Left colon (tissue), 2 donors: ENCODE data around the gene OCSTAMP. TPM values are rescaled to one million over a fixed set of nuclear protein-coding genes. Genes with fewer than 3 reads are reported as not detected.

Source experiments
- ATAC-seq: fragments of 200-7000 bp; cut with Tn5 transposase; one replicate; pipeline ENCODE4 v1.9.1; 2020; ENCODE audit warnings: mild to moderate bottlenecking, moderate library complexity
- DNase-seq, 2 donors: peaks; one replicate each; pipeline ENCODE4 v3.0.0-alpha.2; 2020
- intact Hi-C, 2 donors: fragments of 100-400 bp; cut with DNase I in 1 of 2; cut with micrococcal nuclease in 1 of 2; formaldehyde crosslinking; loops; one replicate each; pipeline versions ENCODE4 v1.11.2 to v1.14.0; 2022; cut with DNase I, micrococcal nuclease
- total RNA-seq, 2 donors: library from RNA; stranded (reverse); fragmentation: NEBNext Ultra II Directional; extraction: Animal tissue kit (Norgen Biotek cat#: 25700); gene quantifications; one replicate each; pipeline ENCODE4 v1.2.1, GENCODE V29; 2021
- donor health status: DM: no; HTN: no; CAD: no.
- donor health status: DM: yes; HTN: yes; CAD: no.

OCSTAMP gene
- total RNA-seq, 2 donors from 2014 or later, result not detected

DNA sequence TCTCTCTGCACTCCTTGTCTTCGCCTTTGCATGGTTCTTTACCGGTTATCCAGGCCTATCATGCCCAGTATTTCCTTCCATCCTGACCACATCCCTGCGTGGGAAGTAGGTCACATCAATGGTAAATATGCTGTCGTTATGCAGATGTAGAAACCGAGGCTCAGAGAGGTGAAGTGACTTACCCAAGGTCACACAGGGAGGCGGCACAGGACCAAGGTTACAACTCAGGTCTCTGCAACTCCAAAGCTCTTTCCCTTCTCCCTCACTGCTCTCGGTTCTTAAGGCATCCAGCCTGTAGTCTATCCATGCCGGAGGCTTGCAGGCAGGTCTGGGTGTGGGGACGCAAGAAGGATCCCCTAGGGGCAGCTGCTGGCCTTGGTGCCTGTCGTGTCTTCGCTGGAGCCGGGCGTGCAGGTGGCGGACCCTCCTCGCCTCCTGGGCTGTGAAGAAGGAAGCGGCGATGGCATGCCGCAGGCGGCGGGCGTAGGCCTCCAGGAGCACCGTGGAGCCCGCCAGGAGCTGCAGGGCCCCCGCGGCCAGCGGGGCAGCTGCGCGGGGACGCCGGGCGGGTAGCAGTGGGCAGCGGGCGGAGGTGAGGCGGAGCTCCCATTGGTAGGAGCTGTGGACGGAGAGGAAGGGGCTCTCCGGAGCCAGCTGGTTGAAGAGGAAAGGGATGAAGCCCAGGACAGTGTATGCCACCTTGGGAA lies 9.1 kb downstream of the OCSTAMP start:
- intact Hi-C loops, result no loop called here
- DNase-seq, result no peak
- no peak for ATAC-seq

GRCh38 chr20:46539113-46539512 lies 11.3 kb downstream of the OCSTAMP start:
- DNase-seq (no peak), ATAC-seq (no peak)
- intact Hi-C loops, result no loop called here

DNA sequence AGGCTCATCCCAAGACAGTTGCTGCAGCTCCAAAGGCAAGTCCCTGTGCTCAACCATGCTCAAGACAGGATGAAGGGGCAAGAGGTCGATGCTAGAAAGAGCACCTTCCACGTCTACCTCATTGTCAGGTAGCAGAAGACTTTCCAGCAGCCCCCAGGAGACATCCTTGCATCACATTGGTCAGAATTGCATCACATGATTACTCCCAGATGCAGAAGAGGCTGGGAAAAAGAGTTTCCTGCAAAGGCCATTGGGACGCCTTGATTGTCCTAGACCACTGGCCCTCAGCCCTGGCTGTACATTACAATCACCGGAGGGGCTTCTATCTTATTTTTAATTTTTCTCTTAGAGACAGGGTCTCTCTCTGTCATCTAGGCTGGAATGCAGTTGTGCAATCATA lies 19.8 kb downstream of the OCSTAMP start:
- ATAC-seq, result no peak
- intact Hi-C loops, result no loop called here
- DNase-seq, result no peak

GRCh38 chr20:46523696-46524328 lies 26.6 kb downstream of the OCSTAMP start:
- DNase-seq, result no peak
- intact Hi-C loops, result loop anchor here in 1 of 2 donors (10.0 kb wide), 1 partner anchor 161 kb away; the partner anchor contains the start of gene TP53RK
- ATAC-seq, result no peak

DNA sequence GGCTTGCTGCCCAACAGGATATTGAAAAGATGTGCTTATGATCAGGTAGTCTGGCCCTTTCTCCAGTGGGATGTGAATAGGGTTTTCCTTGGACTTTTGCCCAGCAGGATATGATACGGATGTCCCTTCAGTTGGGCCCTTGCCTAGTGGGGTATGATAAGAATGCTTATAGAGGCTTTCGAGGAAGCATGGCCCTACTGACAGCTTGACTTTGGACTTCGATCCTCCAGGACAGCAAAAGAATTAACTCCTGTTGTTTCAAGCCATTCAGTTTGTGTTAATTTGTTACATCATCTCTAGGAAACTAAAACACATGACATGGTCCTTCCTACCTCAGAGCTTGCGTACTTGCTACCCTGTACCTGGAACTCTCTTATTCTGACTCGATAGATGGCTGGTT lies 27.3 kb downstream of the OCSTAMP start:
- intact Hi-C loops, result loop anchor here in 1 of 2 donors (10.0 kb wide), 1 partner anchor 162 kb away; the partner anchor contains the start of gene TP53RK
- DNase-seq (no peak), ATAC-seq (peak; percentile 53)

DNA sequence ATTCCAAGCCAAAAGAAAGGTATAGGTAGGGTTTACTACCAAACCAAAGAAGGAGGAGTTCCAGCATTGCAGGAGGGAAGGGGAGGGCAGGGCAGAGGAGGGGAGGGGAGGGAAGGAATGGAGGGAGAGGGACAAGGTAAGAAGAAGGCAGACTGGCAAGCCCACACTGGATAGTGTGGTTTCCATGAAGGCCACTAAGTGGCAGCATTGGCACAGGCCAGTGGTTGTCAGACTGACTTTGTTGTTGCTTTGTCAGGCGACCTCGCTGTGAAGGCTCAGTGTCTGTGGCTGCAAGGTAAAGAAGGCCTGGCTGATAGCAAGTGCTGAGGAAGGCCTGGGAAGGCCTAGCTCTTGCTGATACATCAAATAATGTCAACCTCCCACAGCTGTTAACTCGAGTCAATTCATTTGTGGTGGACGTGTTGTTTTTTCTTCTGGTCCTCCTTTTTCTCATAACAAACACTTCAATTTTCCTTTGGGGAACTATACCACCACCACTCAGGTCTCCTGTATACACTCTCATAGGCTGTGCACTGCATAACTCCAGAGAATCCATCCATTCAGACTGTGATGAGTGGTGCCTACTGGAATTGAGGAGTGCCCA lies 29.4 kb downstream of the OCSTAMP start:
- ATAC-seq, result peak; percentile 99
- intact Hi-C loops, result loop anchor here in 1 of 2 donors (10.0 kb wide), 1 partner anchor 164 kb away; the partner anchor contains the start of gene TP53RK
- DNase-seq, result peak in 1 of 2 donors; percentile 51

DNA sequence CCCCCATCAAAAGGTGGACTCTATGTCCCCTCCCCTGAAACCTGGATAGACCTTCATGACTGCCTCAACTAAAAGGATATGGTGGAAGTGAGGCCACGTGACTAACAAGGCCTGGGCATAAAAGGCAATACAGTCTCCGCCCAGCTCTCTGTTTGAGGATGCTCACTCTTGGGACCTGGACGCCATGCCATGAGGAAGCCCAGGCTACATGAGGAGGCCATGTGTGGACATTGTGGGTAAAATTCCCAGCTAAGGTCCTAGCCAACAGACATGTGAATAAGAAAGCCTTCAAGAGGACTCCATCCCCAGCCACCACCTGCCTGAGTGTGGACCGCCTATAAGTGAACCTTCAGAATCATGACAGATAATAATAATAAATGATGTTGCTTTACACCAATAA lies 29.9 kb downstream of the OCSTAMP start:
- intact Hi-C loops, result loop anchor here in 1 of 2 donors (10.0 kb wide), 1 partner anchor 164 kb away; the partner anchor contains the start of gene TP53RK
- DNase-seq, result no peak

DNA sequence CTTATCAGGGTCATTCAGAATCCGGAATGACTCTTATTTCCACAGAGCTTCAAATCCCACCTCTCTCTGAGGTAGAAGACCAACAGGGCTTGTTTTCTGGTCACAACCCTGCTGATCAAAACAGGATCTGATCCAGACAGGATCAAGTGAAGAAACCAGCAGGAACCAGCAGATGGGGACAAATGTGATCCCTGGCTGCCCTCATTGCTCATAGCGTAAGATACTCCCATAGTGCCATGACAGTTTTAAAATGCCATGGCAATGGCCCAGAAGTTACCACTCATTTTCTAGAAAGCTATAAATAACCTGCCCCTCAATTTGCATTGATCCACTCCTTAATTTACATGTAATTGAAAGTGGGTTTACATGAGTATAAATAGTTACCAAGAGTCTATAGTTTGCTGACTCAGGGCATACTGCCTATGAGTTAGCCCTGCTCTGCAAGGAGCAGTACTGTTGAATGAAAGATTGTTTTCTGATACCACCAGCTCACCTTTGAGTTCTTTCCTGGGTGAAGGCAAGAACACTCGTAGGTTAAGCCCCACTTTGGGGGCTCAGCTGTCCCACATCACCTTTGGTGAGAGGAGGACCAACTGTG lies 30.9 kb downstream of the OCSTAMP start:
- ATAC-seq (no peak), DNase-seq (no peak)
- intact Hi-C loops, result loop anchor here in 1 of 2 donors (10.0 kb wide), 1 partner anchor 165 kb away; the partner anchor contains the start of gene TP53RK

More for the DNA sequence above, 29.9 kb downstream of the OCSTAMP start:
- no peak for ATAC-seq

- DNase-seq, result peak; percentile 59 to 87
- peak; percentile 99 for ATAC-seq
- intact Hi-C loops, result no loop called here
Observed at GRCh38 chr20:46512943-46513844, 37.3 kb downstream of the OCSTAMP start, which contains the start of gene ZNF334. ZNF334 (minus strand) TSS chr20:46513559; CDS start chr20:46512102, 1,457 bp downstream.

DNA sequence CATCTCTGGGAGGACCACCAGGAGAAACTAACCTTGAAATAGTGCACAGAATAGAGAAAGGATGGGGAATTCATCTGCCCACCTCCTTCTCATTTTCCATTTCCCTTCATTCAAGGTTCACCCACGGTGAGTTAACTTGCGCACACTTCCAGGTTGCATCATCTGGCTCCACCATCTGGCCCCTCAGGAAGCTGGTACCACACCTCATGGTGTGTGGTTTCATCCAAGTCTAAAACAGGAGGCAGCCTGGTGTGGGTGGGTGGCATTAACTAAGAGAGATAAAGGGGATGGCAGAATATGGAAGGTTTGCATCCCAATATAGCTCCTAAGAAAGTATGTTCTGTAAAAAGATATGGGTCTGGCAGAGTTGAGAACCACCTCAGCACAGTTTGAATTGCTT lies 40.9 kb downstream of the OCSTAMP start:
- intact Hi-C loops, result no loop called here
- DNase-seq (no peak), ATAC-seq (no peak)

DNA sequence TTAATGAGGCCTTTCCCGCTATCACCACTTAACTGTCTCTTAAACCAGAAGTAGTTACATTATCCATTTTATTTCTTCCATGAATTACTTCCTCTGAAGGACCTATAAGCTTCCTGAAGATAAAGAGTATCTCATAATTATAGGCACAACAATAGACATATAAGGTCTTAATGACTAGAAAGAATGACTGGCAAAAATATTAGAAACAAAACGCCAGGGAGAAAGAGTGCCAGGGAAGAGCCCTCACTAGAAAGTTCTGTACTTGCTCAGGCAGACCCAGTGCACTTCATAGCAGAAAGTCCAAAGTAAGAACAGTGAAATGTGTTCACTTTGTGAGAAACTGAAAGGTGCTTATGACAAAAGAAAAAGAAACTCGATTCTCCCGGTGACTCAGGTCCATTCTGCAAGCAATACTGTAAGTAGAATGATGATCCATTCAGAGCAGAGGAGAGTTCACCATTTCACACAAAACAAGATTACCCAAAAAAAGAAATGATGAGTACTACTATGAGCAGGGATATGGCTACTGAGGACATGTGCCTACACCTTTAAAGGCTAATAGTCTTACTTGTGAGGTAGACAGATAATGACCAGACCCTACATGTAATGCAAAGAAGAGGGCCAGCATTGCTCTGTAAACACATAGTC lies 42.6 kb downstream of the OCSTAMP start:
- no peak for ATAC-seq
- intact Hi-C loops, result no loop called here
- DNase-seq, result no peak

DNA sequence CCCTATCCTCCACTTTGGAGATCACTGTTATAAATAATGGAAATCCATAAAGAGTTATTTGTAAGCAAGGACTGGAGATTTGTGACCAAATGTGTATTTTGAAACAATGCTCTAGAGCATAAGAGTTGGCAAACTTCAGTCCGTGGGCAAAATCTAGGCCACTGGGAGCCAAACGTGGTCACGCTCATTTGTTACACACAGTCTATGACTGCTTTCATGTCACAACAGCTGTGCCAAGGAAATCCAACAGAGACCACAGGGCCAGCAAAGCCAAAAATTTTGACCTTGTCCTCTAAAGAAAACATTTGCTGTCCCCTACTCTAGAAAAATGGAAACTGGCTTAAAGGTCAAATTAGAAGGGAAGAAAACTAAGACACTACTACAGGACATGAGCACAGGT lies 44.9 kb downstream of the OCSTAMP start:
- intact Hi-C loops, result no loop called here
- ATAC-seq (no peak), DNase-seq (no peak)

GRCh38 chr20:46501961-46502360 lies 48.5 kb downstream of the OCSTAMP start:
- ATAC-seq, result no peak
- intact Hi-C loops, result no loop called here
- DNase-seq, result no peak

DNA sequence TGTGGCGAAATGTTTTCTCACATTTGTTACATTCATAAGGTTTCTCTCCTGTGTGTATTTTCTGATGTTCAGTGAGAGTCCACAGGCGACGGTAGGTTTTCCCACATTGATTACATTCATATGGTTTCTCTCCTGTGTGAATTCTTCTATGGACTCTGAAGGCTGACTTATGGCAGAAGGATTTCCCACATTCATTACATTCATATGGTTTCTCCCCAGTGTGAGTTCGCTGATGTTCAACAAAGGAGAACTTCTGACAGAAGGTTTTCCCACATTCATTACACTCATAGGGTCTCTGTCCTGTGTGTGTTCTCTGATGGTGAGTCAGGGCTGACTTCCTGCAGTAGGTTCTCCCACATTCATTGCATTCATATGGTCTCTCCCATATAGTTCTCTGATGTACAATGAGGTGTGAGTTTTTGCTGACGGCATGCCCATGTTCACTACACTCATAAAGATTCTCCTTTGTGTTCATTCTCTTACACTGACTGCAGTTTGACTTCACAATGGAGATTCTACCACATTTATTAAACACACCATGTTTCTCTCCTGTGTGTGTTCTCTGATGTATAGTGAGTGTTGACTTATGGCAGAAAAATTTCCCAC lies 49.0 kb downstream of the OCSTAMP start:
- intact Hi-C loops, result no loop called here
- DNase-seq (no peak), ATAC-seq (no peak)

DNA sequence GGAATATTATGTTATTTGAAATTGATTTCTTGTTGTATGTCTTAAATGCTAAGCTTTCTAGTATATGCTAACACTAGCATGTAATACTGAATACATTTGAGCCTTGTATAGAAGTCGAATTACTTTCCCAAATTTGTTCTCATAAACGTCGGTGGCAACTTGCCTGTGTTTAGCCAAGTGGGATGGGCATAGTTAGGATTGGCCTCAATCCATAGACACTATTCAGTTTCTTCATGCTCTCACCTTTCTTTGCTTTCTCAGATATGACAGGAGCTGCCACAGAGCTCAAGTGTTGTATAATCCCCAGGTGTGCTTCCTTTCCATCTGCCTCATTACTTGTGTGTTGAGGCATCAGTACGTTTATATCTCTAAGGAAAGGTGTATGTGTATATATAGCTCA lies 56.4 kb downstream of the OCSTAMP start:
- ATAC-seq (peak; percentile 61), DNase-seq (no peak)
- intact Hi-C loops, result no loop called here

DNA sequence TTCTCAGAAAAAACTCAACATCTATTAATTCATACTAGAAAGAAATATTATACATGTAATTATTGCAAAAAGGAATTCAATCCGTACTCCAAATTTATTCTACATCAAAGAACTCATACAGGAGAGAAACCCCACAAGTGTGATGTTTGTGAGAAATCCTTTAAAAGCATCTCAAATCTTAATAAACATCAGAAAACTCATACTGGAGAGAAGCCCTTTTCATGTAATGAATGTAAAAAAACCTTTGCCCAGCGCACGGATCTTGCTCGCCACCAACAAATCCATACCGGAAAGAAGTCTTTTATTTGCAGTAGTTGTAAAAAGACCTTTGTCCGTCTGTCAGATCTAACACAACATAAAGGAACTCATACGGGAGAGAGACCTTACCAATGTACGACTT lies 59.1 kb downstream of the OCSTAMP start:
- intact Hi-C loops, result no loop called here
- DNase-seq (no peak), ATAC-seq (no peak)
